ENCODE data around the gene BAD.

GRCh38 chr11:64225608-64226506, 58.6 kb downstream of the BAD start, which contains the start of the genes NUDT22 and TRPT1:
- TF ChIP-seq, protein P1, sequence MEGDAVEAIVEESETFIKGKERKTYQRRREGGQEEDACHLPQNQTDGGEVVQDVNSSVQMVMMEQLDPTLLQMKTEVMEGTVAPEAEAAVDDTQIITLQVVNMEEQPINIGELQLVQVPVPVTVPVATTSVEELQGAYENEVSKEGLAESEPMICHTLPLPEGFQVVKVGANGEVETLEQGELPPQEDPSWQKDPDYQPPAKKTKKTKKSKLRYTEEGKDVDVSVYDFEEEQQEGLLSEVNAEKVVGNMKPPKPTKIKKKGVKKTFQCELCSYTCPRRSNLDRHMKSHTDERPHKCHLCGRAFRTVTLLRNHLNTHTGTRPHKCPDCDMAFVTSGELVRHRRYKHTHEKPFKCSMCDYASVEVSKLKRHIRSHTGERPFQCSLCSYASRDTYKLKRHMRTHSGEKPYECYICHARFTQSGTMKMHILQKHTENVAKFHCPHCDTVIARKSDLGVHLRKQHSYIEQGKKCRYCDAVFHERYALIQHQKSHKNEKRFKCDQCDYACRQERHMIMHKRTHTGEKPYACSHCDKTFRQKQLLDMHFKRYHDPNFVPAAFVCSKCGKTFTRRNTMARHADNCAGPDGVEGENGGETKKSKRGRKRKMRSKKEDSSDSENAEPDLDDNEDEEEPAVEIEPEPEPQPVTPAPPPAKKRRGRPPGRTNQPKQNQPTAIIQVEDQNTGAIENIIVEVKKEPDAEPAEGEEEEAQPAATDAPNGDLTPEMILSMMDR (optimal IDR thresholded peaks at IDR 0.05 in 1 of 3, IDR thresholded peaks at IDR 0.05 in 1 of 3, conservative IDR thresholded peaks at IDR 0.05 in 1 of 3; ENCODE audit: extremely low read depth in 1 of 3, insufficient read depth in 2 of 3, low read length in 3 of 3) = peak; percentile 15 to 40 (median 37)
- TF ChIP-seq EZH2 (IDR thresholded peaks at IDR 0.05; ENCODE audit: low read length) = no peak

Data from keratinocyte (primary cell).